HepG2 (cell line): ENCODE measurements around the gene ASCL3. TPM values are rescaled to one million over a fixed set of nuclear protein-coding genes. Genes with fewer than 3 reads are reported as not detected.

Source experiments
- ARNT ChIP-seq: fragments of 450-650 bp; IDR thresholded peaks from 2 replicates; pipeline ENCODE4 v1.6.1; 2017
- GLI4 ChIP-seq: sonication (generic); formaldehyde crosslinking; IDR thresholded peaks from 2 replicates; pipeline ENCODE4 v1.5.1; 2020; ENCODE audit warnings: missing genetic modification reagents, mild to moderate bottlenecking, moderate library complexity, borderline replicate concordance
- HDAC1 ChIP-seq: sonication (generic); formaldehyde crosslinking; IDR thresholded peaks from 2 replicates; pipeline ENCODE4 v1.5.1; 2020; ENCODE audit warnings: mild to moderate bottlenecking, missing genetic modification reagents
- HMGA1 ChIP-seq: sonication (generic); formaldehyde crosslinking; conservative IDR thresholded peaks from 2 replicates; pipeline ENCODE4 v1.4.0; 2020; ENCODE audit warnings: missing genetic modification reagents
- KMT2B ChIP-seq: IDR thresholded peaks from 2 replicates; pipeline ENCODE4 v1.6.1; 2016; ENCODE audit warnings: missing genetic modification reagents, missing compliant biosample characterization
- MLX ChIP-seq: IDR thresholded peaks from 2 replicates; pipeline ENCODE4 v1.6.1; 2016
- NR2C2 ChIP-seq: sonication (generic); formaldehyde crosslinking; IDR thresholded peaks from 2 replicates; pipeline ENCODE4 v1.4.0; 2020; ENCODE audit warnings: missing genetic modification reagents, mild to moderate bottlenecking, moderate library complexity, borderline replicate concordance
- POLR2AphosphoS2 ChIP-seq: IDR thresholded peaks from 2 replicates; pipeline ENCODE4 v1.6.1; 2011; ENCODE audit warnings: low read depth, low read length, improper control_type of control experiment
- SIN3A ChIP-seq: IDR thresholded peaks from 2 replicates; pipeline ENCODE4 v1.6.1; 2011; ENCODE audit warnings: low read depth, mild to moderate bottlenecking, control low read depth, low read length, borderline replicate concordance
- TAF1 ChIP-seq: sonication (generic); formaldehyde crosslinking; IDR thresholded peaks from 2 replicates; pipeline ENCODE4 v1.4.0; 2020; ENCODE audit warnings: missing genetic modification reagents
- ZBTB7B ChIP-seq: sonication (generic); formaldehyde crosslinking; IDR thresholded peaks from 2 replicates; pipeline ENCODE4 v1.4.0; 2020; ENCODE audit warnings: missing genetic modification reagents
- ZMYM4 ChIP-seq: sonication (generic); formaldehyde crosslinking; IDR thresholded peaks from 2 replicates; pipeline ENCODE4 v1.8.1; 2023; ENCODE audit warnings: mild to moderate bottlenecking, missing genetic modification reagents
- ZNF124 ChIP-seq: sonication (generic); formaldehyde crosslinking; IDR thresholded peaks from 2 replicates; pipeline ENCODE4 v1.4.0; 2020; ENCODE audit warnings: missing genetic modification reagents
- ZNF280B ChIP-seq: sonication (generic); formaldehyde crosslinking; IDR thresholded peaks from 2 replicates; pipeline ENCODE4 v1.5.0; 2020; ENCODE audit warnings: missing genetic modification reagents, mild to moderate bottlenecking, borderline replicate concordance
- ZNF350 ChIP-seq: sonication (generic); formaldehyde crosslinking; IDR thresholded peaks from 2 replicates; pipeline ENCODE4 v1.4.0; 2020; ENCODE audit warnings: mild to moderate bottlenecking, low read depth, missing genetic modification reagents, borderline replicate concordance
- ZNF431 ChIP-seq: sonication (generic); formaldehyde crosslinking; IDR thresholded peaks from 2 replicates; pipeline ENCODE4 v1.9.0; 2022; ENCODE audit warnings: missing genetic modification reagents, low read depth, mild to moderate bottlenecking, borderline replicate concordance
- ZNF616 ChIP-seq: sonication (generic); formaldehyde crosslinking; IDR thresholded peaks from 2 replicates; pipeline ENCODE4 v1.5.0; 2020; ENCODE audit warnings: low read depth, mild to moderate bottlenecking, missing genetic modification reagents
- polyA plus RNA-seq, 8 experiments: library from polyadenylated mRNA; depleted of rRNA in 3 of 8; stranded (reverse) in 7 of 8; unstranded in 1 of 8; fragments of >200 nt; fragmentation: Illumina TruSeq in 4 of 8; extraction: Trizol in 4 of 8; gene quantifications; 2 replicates each; pipeline versions ENCODE4 v1.2.1 to v1.2.3, GENCODE V29; 2011 to 2016; ENCODE audit warnings: low read depth in 4 of 8, missing spikeins in 1 of 8, mixed read lengths in 1 of 8; ENCODE audit not compliant: insufficient read depth in 1 of 8
- total RNA-seq, 5 experiments: library from RNA; depleted of rRNA; stranded (reverse); fragments of >200 nt; fragmentation: Illumina TruSeq; extraction: Trizol; gene quantifications; 2 replicates each; pipeline ENCODE4 v1.2.3, GENCODE V29; 2016; ENCODE audit warnings: low read depth in 1 of 5
- TF ChIP-seq, protein P1 (sequence below): sonication (generic); formaldehyde crosslinking; IDR thresholded peaks from 2 replicates; pipeline ENCODE4 v1.5.1; 2020; ENCODE audit warnings: mild to moderate bottlenecking, missing genetic modification reagents
- TF ChIP-seq, protein P2 (sequence below): sonication (generic); formaldehyde crosslinking; IDR thresholded peaks from 2 replicates; pipeline ENCODE4 v1.4.0; 2020; ENCODE audit warnings: mild to moderate bottlenecking, missing genetic modification reagents
- TF ChIP-seq, protein P3 (sequence below): IDR thresholded peaks from 2 replicates; pipeline ENCODE4 v1.6.1; 2016; ENCODE audit warnings: missing compliant biosample characterization, missing genetic modification reagents, borderline replicate concordance
- TF ChIP-seq, protein P4 (sequence below): sonication (generic); formaldehyde crosslinking; IDR thresholded peaks from 2 replicates; pipeline ENCODE4 v1.8.1; 2023; ENCODE audit warnings: mild to moderate bottlenecking, moderate library complexity, missing genetic modification reagents

Gene ASCL3
- total and polyA plus RNA-seq, 2 of the 13 experiments (the other 11 are each of a cell fraction or from before 2014, with no cell fraction given), result not detected

DNA sequence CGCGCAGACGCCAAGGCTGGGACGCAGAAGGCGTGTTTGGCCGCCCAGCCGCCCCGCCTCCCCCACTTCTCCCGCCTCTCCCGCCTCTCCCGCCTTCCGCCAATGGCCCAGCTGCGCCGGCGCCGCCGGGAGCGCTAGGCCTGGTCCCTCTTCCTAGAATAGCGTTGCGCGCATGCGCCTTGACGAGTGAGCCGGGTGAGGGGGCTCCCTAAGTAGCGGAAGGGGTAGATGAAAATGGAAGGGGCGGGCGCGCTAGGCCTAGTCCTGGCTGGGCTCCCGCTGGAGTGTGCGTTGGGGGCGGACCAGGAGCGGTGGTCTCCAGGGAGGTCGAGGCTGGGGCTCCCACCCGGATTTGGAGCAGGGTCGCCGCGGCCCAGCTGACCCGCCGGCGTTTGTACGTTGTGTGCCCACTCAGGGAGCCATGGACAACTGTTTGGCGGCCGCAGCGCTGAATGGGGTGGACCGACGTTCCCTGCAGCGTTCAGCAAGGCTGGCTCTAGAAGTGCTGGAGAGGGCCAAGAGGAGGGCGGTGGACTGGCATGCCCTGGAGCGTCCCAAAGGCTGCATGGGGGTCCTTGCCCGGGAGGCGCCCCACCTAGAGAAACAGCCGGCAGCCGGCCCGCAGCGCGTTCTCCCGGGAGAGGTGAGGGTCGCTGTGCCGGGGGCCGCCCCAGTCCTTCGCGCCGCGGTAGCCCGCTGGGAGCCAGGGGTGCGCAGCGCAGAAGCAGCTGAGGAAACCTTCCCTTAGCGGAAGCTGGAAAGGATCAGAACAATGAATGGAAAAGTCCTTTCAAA is 31.6 kb downstream of the ASCL3 start, which contains the start of gene AKIP1 (continued):
- TF ChIP-seq ZNF280B (CRISPR knock-in tag), result peak; percentile 84
- TF ChIP-seq MLX (CRISPR knock-in tag), result no peak
- 0 out of 2 replicates have a peak, but pooled peaks have one; percentile 34 for TF ChIP-seq ZNF616
- TF ChIP-seq ZMYM4, result peak; percentile 69; the same call in 1 of the 2 replicates
- peak; percentile 43; the same call in 1 of the 2 replicates for TF ChIP-seq KMT2B (CRISPR knock-in tag)
- TF ChIP-seq, protein P1, sequence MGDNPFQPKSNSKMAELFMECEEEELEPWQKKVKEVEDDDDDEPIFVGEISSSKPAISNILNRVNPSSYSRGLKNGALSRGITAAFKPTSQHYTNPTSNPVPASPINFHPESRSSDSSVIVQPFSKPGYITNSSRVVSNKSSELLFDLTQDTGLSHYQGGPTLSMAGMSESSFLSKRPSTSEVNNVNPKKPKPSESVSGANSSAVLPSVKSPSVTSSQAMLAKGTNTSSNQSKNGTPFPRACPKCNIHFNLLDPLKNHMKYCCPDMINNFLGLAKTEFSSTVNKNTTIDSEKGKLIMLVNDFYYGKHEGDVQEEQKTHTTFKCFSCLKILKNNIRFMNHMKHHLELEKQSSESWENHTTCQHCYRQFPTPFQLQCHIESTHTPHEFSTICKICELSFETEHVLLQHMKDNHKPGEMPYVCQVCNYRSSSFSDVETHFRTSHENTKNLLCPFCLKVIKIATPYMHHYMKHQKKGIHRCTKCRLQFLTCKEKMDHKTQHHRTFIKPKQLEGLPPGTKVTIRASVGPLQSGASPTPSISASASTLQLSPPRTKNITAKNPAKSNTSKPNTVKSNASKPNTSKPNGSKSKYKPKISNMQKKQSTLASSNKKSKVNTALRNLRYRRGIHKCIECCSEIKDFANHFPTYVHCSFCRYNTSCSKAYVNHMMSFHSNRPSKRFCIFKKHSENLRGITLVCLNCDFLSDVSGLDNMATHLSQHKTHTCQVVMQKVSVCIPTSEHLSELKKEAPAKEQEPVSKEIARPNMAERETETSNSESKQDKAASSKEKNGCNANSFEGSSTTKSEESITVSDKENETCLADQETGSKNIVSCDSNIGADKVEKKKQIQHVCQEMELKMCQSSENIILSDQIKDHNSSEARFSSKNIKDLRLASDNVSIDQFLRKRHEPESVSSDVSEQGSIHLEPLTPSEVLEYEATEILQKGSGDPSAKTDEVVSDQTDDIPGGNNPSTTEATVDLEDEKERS (CRISPR knock-in tag), result peak; percentile 80; the same call in 1 of the 2 replicates
- TF ChIP-seq, protein P2, sequence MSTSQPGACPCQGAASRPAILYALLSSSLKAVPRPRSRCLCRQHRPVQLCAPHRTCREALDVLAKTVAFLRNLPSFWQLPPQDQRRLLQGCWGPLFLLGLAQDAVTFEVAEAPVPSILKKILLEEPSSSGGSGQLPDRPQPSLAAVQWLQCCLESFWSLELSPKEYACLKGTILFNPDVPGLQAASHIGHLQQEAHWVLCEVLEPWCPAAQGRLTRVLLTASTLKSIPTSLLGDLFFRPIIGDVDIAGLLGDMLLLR (CRISPR knock-in tag), result 0 out of 2 replicates have a peak, but pooled peaks have one; percentile 54
- peak; percentile 46; the same call in 1 of the 2 replicates for TF ChIP-seq NR2C2 (CRISPR knock-in tag)
- TF ChIP-seq TAF1 (CRISPR knock-in tag), result peak; percentile 83
- peak; percentile 56; the same call in 1 of the 2 replicates for TF ChIP-seq GLI4 (CRISPR knock-in tag)
- TF ChIP-seq, protein P3, sequence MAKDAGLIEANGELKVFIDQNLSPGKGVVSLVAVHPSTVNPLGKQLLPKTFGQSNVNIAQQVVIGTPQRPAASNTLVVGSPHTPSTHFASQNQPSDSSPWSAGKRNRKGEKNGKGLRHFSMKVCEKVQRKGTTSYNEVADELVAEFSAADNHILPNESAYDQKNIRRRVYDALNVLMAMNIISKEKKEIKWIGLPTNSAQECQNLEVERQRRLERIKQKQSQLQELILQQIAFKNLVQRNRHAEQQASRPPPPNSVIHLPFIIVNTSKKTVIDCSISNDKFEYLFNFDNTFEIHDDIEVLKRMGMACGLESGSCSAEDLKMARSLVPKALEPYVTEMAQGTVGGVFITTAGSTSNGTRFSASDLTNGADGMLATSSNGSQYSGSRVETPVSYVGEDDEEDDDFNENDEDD (CRISPR knock-in tag), result peak; percentile 86; the same call in 1 of the 2 replicates
- TF ChIP-seq ZNF431 (CRISPR knock-in tag), result 0 out of 2 replicates have a peak, but pooled peaks have one; percentile 62
- TF ChIP-seq, protein P4, sequence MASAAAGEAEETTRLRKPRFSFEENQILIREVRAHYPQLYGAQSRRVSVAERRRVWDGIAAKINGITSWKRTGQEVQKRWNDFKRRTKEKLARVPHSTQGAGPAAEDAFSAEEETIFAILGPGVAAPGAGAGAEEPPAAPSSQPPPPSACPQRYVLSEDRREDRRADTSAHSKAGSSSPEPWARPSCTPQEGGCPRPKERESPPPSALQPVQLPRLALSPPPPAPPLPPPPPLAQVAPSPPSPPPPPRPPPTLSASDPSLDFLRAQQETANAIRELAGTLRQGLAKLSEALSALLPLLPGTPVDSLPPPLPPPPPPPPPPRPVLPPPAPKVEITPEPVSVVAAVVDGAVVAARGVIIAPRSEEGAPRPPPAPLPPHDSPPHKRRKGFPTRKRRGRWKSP (CRISPR knock-in tag), result peak; percentile 98
- TF ChIP-seq POLR2AphosphoS2, result no peak
- TF ChIP-seq ZNF350 (CRISPR knock-in tag), result peak; percentile 76
- no peak for TF ChIP-seq ARNT
- TF ChIP-seq SIN3A, result peak; percentile 45; the same call in 1 of the 2 replicates
- TF ChIP-seq HMGA1 (CRISPR knock-in tag), result no peak
- no peak for TF ChIP-seq ZNF124 (CRISPR knock-in tag)
- TF ChIP-seq ZBTB7B (CRISPR knock-in tag), result peak; percentile 93
- peak; percentile 58 for TF ChIP-seq HDAC1 (CRISPR knock-in tag)
